GM10266 (cell line): Measurements from ENCODE around the gene PDE2A.

Experiments used
- DNase-seq: peaks from one replicate; pipeline ENCODE4 v3.0.0; 2012; ENCODE audit errors: extremely low spot score
- TF ChIP-seq, protein P1 (sequence below): IDR thresholded peaks from 2 replicates; pipeline ENCODE4 v1.5.1; 2012; ENCODE audit warnings: mild to moderate bottlenecking, low read depth; ENCODE audit not compliant: control insufficient read depth, insufficient read depth; ENCODE audit errors: missing control alignments

PDE2A gene

DNA sequence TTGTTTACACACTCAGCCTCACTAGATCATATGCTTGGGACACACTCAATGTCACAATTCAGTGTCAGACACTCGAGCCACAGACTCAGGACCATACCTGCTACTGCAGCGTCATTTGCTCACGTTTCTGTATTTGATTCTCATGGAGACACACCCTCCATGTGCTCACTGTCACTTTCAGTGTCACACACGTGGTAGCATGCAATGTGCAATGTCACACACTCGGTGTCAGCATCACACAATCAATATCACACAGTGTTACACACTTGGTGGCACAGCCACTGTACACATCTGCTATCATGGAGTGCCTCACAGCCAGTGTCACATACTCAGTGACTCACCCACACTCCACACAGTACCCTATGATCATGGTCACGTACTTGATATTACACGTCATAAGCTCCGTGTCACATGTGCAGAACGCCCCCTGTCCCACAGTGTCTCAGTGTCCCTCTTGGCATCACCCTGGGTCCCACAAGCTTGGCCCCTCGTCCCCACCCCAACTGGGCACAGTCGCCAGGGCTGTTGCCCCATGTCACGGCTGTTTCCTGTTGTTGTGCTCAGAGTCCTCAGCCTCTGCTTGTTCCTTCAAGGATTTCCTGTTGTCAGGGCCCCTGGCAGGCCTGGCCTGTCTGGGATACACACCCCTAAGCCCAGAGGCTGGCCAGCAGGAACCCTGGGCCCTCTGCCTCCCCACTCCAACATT lies 49.6 kb downstream of the PDE2A start:
- TF ChIP-seq, protein P1, sequence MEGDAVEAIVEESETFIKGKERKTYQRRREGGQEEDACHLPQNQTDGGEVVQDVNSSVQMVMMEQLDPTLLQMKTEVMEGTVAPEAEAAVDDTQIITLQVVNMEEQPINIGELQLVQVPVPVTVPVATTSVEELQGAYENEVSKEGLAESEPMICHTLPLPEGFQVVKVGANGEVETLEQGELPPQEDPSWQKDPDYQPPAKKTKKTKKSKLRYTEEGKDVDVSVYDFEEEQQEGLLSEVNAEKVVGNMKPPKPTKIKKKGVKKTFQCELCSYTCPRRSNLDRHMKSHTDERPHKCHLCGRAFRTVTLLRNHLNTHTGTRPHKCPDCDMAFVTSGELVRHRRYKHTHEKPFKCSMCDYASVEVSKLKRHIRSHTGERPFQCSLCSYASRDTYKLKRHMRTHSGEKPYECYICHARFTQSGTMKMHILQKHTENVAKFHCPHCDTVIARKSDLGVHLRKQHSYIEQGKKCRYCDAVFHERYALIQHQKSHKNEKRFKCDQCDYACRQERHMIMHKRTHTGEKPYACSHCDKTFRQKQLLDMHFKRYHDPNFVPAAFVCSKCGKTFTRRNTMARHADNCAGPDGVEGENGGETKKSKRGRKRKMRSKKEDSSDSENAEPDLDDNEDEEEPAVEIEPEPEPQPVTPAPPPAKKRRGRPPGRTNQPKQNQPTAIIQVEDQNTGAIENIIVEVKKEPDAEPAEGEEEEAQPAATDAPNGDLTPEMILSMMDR: no peak
- DNase-seq: no peak

DNA sequence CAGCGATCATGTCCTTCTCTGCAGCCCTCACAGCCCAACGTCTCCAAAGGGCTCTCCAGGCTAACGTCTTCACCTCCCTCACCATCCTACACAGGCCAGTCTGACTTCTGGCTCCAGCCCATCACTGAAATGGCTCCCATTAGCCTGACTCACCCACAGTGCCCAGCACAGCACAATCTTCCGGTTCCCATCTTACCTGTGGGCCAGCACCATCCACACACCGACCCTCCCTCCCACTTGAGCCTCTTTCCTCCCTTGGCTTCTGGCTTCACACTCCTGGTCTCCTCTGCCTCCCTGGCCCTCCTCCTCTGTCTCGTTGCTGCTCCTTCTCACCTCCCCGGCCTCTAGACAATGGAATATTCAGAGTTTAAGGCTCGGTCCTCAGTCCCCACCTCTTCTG lies 51.2 kb downstream of the PDE2A start:
- no peak for DNase-seq
- TF ChIP-seq, protein P1: no peak

DNA sequence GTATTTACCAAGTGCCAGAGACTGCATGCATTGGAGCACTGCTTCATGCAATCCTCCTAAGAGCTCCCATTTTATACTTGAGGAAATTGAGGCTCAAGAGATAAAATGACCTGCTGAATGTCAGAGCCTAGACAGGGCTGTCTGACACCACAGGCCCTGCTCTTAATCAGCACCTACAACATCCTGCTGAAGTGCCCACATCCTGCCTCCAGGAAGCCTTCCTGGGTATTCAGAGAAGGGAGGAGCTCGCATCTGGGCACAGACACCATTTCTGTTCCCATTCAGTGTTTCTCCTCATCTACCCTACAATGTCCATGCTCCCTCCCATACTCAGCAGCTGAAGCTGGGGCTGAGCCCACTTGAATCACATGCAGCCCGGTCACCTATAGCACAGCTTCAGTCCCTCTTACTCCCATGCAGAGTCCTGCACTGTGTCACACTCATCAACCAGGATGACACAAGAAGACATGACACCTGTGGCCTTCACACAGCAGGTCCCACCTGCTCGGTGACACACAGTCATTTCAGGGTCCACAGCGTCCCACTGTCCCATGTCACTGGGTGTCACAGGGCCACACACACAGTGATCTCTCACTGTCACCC lies 53.1 kb downstream of the PDE2A start:
- TF ChIP-seq, protein P1: no peak
- DNase-seq: no peak

DNA sequence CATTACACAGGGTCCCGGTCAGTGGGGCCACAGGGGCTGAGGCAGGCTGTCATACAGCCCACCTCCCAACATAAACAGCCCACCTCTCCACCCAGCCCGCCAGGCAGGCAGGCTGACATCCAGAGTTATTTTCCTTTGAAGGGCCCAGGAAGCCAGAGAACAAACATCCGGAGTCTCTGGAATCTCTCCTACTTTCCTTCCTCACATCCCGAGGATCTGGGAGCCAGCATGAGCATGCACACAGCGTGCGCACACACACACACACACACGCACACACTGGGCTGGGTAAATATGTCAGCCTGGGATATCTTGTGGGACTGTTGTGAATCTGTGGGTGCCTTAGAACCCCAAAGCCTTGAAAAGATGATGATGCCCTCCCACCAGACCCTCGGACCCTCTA lies 55.4 kb downstream of the PDE2A start:
- TF ChIP-seq, protein P1: no peak
- no peak for DNase-seq

DNA sequence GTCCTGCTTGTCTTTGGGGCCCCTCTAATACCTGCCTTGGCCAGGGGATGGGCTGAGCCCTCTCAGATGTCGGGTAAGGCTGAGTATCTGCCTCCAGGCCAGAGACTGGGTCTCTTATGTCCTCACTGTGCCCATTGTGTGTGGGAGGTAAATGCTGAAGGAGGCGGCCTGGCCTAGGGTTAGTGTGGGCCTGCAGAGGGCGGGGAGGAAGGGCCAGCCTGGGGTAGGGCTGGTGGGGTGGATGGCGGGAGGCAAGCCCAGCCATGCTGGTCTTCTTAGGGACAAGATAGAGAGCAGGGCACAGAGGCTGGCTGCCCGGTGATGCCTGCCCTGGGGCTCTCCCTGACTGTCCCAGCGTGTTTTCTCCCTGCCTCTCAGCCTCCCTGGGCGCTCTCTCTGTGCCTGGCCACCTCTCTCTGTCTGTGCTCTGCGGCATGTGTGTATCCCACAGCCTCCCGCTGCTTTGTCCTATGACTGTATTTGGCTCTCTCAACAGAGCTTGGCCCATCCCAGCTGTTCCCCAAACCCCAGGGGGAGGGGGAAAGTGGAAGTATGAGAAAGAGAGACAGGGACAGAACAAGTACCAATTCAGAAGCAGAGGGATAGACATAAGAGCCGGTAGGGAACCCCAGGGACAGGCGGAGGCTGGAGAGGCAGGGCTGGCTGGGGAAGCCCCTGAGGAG lies 57.0 kb downstream of the PDE2A start:
- TF ChIP-seq, protein P1: no peak
- DNase-seq: no peak

DNA sequence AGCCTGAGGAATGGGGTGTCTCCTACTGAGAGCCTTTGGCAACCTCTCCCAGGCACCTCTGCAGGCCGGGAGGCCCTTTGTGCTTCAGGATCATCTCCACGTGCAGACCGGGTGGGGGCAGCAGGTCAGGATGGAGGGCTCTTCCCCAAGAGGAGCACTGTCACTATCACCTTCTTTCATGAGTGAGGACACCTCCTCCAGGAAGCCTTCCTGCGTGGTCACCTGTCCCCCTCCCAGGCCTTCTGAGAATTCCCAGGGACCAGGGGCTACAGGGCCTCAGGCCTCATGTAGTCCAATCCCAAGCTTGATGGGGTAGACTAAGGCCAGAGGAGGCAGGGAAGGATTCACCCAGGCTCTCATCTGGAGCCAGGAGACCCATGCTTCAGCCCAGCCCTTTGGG lies 57.6 kb downstream of the PDE2A start:
- DNase-seq: no peak
- TF ChIP-seq, protein P1: no peak

DNA sequence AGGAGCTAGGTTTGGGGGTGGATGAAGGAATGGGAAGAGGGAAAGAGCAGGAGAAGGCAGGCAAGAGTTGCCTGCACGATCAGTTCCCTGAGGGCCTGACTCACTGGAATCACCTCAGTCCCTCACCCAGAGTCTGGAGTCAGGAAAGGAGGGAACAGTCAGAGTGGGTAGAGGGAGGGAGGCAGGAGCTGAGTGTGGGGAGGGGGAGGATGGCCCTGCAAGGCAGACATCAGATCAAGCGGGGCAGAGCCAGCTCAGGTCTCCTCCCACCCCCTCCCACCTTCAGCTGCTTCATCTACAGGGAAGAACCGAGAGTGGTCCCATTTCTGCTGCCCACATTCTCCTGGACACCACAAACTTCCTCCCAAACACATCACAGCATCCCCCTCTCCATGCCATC lies 58.9 kb downstream of the PDE2A start:
- TF ChIP-seq, protein P1: no peak
- DNase-seq: no peak
